Prostate gland (tissue), 2 donors: ENCODE results near the gene SERINC5.

Experiments
- CTCF ChIP-seq, 4 experiments: fragments of 200-600 bp in 2 of 4; fragments of 450-650 bp in 2 of 4; sonication (generic) in 2 of 4; IDR thresholded peaks; 1 replicate in 3 of 4; 2 replicates in 1 of 4; pipeline ENCODE4 v1.5.1; 2016 to 2019; ENCODE audit warnings: antibody characterized with exemption in 4 of 4, mild to moderate bottlenecking in 2 of 4, moderate library complexity in 2 of 4
- POLR2A ChIP-seq: fragments of 450-650 bp; IDR thresholded peaks from one replicate; pipeline ENCODE4 v1.6.1; 2016; ENCODE audit warnings: antibody characterized with exemption, mild to moderate bottlenecking

- no peak for TF ChIP-seq CTCF (IDR thresholded peaks at IDR 0.05)
- no peak for TF ChIP-seq POLR2A
These were observed 64.5 kb downstream of the SERINC5 start for GRCh38 chr5:80191397-80191796.
